ENCODE data around the gene IGHMBP2. TPM values are rescaled to one million over a fixed set of nuclear protein-coding genes. Genes with fewer than 3 reads are reported as not detected.
A peak's percentile ranks its signal among the peaks of the same experiment; 100 is the strongest.
"Not testable (repeated sequence)": the region's sequence is repeated elsewhere in the genome, so short reads cannot be mapped to it uniquely, and the experiment has no call there.

The IGHMBP2 gene
- total RNA-seq: 28.1 and 30.1 TPM in 2 replicates
- long read RNA-seq, partial matches to known transcripts: 2 of 3 reads
- long read RNA-seq, other reads (novel, unspliced or antisense): 0 of 3 reads

- peak within 1 kb of the TSS; percentile 94 for H3K27ac Mint-ChIP-seq (ENCODE audit: unreplicated experiment)
- DNase-seq (ENCODE audit: low read depth, low spot score): peak; percentile 86
- peaks cover 2% of the 10 kb centered on the region for H3K36me3 Mint-ChIP-seq (ENCODE audit: low read depth)
- peak within 1 kb of the TSS; percentile 98 for H3K4me3 Mint-ChIP-seq
- peaks cover 30% of the 10 kb centered on the region for H3K4me1 Mint-ChIP-seq
- no peaks in the 10 kb centered on the region for H3K9me3 Mint-ChIP-seq
- TF ChIP-seq CTCF (conservative IDR thresholded peaks at IDR 0.05): no peak
- no peaks in the 10 kb centered on the region for H3K27me3 Mint-ChIP-seq (ENCODE audit: low read depth)
Measured at GRCh38 chr11:68903288-68904247, at the start of gene IGHMBP2, which contains the start of gene MRPL21. Gene IGHMBP2 (plus strand): TSS chr11:68903891. CDS start chr11:68903953, 62 bp downstream. Gene MRPL21 (minus strand): TSS chr11:68903832. CDS start chr11:68903810, 22 bp downstream.

GRCh38 chr11:68854273-68854958 lies 49.3 kb upstream of the IGHMBP2 start:
- Mint-ChIP-seq H3K36me3 (ENCODE audit: low read depth) (no peaks in the 10 kb centered on the region), H3K4me3 (peak overlapping the region; percentile 60)

GRCh38 chr11:68855205-68855981 lies 48.3 kb upstream of the IGHMBP2 start:
- no peak for DNase-seq (ENCODE audit: low read depth, low spot score)
- H3K27me3 Mint-ChIP-seq (ENCODE audit: low read depth): peaks cover 76% of the 10 kb centered on the region
- no peaks in the 10 kb centered on the region for H3K9me3 Mint-ChIP-seq
- no peaks in the 10 kb centered on the region for H3K36me3 Mint-ChIP-seq (ENCODE audit: low read depth)
- H3K4me3 Mint-ChIP-seq: peak overlapping the region; percentile 62
- peaks cover 13% of the 10 kb centered on the region for H3K4me1 Mint-ChIP-seq
- H3K27ac Mint-ChIP-seq (ENCODE audit: unreplicated experiment): no peak overlapping the region
- TF ChIP-seq CTCF (conservative IDR thresholded peaks at IDR 0.05): peak; percentile 36

More at GRCh38 chr11:68854273-68854958, 49.3 kb upstream of the IGHMBP2 start:
- Mint-ChIP-seq H3K27me3 (ENCODE audit: low read depth) (peaks cover 82% of the 10 kb centered on the region), H3K4me1 (peaks cover 13% of the 10 kb centered on the region), H3K27ac (ENCODE audit: unreplicated experiment) (no peak overlapping the region), H3K9me3 (no peaks in the 10 kb centered on the region)
- no peak for DNase-seq (ENCODE audit: low read depth, low spot score)
- TF ChIP-seq CTCF (conservative IDR thresholded peaks at IDR 0.05): no peak

- not testable (repeated sequence) for DNase-seq (ENCODE audit: low read depth, low spot score); H3K9me3 Mint-ChIP-seq; H3K36me3 Mint-ChIP-seq (ENCODE audit: low read depth); H3K4me3 Mint-ChIP-seq; H3K27ac Mint-ChIP-seq (ENCODE audit: unreplicated experiment)
- Mint-ChIP-seq H3K4me1 (peaks cover 13% of the 10 kb centered on the region), H3K27me3 (ENCODE audit: low read depth) (peaks cover 65% of the 10 kb centered on the region)
Measured at GRCh38 chr11:68856425-68857030, 47.2 kb upstream of the IGHMBP2 start.

- Mint-ChIP-seq H3K9me3 (no peaks in the 10 kb centered on the region), H3K4me3 (no peak overlapping the region), H3K27me3 (ENCODE audit: low read depth) (peaks cover 61% of the 10 kb centered on the region), H3K27ac (ENCODE audit: unreplicated experiment) (no peak overlapping the region), H3K36me3 (ENCODE audit: low read depth) (no peaks in the 10 kb centered on the region), H3K4me1 (peaks cover 13% of the 10 kb centered on the region)
- no peak for TF ChIP-seq CTCF (conservative IDR thresholded peaks at IDR 0.05)
- no peak for DNase-seq (ENCODE audit: low read depth, low spot score)
Measured at GRCh38 chr11:68857037-68857586, 46.6 kb upstream of the IGHMBP2 start.

Measured in neural crest cell (in vitro differentiated cells).